Hematopoietic multipotent progenitor cell treated with erythropoietin and hydrocortisone succinate and interleukin-3 and kit ligand, for 15 days (in vitro differentiated cells): ENCODE data around the gene NUCB1.

ENCODE experiments used
- DNase-seq: peaks from one replicate; pipeline ENCODE4 v3.0.0-alpha.2; 2015; ENCODE audit warnings: low spot score

Gene NUCB1

GRCh38 chr19:48963371-48964204, 63.5 kb downstream of the NUCB1 start:
- peak; percentile 83 for DNase-seq

- peak; percentile 56 for DNase-seq
These were observed 64.3 kb downstream of the NUCB1 start for GRCh38 chr19:48964205-48965039.

DNA sequence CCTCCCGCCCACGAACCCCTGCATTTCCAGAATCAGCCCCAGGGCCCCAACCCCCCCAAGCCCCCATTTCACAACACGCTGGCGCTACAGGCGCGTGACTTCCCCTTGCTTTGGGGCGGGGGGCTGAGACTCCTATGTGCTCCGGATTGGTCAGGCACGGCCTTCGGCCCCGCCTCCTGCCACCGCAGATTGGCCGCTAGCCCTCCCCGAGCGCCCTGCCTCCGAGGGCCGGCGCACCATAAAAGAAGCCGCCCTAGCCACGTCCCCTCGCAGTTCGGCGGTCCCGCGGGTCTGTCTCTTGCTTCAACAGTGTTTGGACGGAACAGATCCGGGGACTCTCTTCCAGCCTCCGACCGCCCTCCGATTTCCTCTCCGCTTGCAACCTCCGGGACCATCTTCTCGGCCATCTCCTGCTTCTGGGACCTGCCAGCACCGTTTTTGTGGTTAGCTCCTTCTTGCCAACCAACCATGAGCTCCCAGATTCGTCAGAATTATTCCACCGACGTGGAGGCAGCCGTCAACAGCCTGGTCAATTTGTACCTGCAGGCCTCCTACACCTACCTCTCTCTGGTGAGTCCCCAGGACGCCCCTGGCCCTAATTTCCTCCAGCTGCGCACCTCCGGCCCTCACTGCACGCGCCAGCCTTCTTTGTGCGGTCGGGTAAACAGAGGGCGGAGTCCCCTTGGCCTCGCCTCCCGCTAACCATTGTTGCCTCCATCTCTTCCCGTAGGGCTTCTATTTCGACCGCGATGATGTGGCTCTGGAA, 65.1 kb downstream of the NUCB1 start, which contains the start of gene FTL:
Gene FTL, plus strand, starts transcription at position 270 of the 766 bp plus-strand sequence. Its CDS starts 199 bp downstream, at position 469.
- peak; percentile 91 for DNase-seq

DNA sequence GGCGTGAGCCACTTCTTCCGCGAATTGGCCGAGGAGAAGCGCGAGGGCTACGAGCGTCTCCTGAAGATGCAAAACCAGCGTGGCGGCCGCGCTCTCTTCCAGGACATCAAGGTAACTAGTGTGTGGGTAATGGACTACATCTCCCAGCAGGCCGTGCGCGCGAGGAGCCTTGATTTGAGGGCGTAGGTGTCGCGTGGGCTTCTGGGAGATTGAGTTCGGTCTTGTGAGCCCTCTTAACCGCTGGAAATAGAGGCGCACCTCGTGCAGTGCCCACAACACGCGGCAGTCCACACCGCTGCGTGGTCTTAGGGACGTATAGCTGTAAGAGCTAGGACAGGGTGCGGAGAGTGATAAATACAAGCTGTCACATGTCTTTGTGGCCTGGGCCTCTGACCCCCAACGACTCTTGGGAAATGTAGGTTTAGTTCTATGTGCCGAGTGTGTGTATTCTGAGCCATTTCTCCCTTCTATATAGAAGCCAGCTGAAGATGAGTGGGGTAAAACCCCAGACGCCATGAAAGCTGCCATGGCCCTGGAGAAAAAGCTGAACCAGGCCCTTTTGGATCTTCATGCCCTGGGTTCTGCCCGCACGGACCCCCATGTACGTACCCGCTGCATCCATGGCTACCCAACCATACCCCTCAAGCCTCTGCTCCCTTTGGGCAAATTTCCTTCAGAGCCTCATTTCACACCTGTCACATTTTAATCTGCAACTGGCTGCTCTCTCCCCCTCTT, 65.9 kb downstream of the NUCB1 start:
- peak; percentile 93 for DNase-seq

- DNase-seq = peak; percentile 29
These were observed 66.6 kb downstream of the NUCB1 start for GRCh38 chr19:48966541-48967345.

DNA sequence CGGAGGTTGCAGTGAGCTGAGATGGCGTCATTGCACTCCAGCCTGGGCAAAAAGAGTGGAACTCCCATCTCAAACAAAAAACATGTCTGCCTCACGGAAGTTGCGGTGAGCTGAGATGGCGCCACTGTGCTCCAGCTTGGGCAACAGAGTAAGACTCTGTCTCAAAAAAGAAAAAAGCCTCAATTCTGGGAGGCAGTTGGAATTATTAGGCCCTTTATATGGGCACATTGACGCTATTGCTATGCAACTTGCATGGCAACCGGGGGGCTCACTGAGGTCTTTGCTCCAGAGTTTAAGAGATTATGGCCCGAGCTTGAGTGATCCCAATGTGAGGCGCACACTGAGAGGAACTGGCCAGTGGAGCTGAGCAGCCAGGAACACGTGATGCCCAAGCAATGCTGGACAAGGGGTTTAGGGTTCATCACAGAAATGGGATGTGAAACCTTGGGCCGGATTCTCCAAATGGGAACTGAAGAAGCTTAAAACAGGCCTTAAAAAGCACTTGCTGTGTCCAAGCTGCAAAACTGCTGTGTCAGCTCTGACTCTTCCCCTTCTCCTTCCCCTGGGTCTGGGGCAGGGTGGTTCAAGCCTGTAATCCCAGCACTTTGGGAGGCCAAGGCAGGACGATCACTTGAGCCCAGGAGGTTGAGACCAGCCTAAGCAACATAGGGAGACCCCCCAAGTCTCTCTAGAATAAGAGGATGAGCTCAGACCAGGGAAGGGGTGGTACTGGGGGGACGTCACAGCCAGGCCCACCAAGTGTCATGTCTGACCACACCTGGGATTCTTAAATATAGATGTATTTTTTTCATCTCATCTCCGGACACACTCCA, 67.5 kb downstream of the NUCB1 start:
- peak; percentile 24 for DNase-seq

- no peak for DNase-seq
These were observed 68.1 kb downstream of the NUCB1 start for GRCh38 chr19:48968179-48968661.

DNA sequence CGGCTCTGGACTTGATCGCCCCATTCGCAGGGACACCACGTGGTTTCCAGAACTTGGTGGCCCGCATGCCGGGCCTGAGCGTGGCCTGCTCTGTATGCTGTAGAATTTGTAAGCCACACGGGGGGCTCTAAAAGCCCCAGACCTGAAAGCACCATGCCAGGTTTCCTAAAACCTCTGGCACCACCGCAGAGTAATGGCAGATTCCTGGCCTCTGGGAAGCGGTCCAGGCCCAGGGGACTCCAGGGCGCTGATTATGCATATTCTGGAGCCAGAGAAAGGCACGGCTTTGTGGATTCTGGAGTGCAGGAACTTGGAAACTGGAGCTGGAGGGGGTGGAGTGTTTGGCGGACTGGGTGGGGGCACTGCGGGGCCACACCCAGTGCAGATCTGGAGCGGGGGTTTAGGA, 68.7 kb downstream of the NUCB1 start:
- DNase-seq = no peak

DNA sequence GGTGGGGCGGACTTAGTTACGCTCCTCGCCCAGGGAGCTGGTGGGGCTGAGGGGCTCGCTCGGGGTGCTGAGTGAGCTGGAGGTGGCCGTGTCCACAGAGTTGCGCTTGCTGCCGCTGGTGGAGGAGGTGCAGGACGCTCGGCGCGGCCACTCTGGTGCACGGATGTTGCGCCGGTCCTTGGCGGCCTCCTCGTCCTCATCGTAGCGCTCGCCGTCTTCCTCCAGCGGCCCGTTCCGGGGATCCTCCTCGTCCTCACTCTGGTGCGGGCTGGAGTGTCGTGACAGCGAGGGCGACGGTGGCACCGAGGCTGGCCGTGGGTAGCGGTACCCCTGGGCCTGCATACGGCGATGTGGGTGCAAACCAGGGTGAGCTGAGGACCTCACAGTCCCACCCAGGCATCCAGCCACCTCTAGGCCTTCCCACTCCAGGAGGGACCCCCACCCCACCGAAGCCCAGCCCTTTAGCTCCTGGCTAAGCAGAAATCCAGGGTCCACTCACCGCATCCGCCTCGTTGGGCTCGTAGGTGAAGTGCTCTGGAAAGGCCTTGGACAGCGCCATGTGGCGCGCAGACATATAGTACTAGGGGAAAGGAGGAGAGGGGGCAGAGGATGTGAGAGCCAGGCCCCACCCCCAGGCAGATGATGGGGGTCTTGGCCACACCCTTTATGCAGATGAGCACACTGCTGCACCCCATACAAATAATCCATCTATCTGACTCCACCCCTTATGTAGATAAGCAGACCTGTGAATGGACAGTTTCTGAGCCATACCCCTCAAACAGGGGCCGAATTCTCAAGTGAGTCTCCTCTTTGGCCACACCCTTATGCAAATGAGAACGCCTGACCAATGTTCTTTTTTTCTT, 69.4 kb downstream of the NUCB1 start:
- peak; percentile 61 for DNase-seq

DNA sequence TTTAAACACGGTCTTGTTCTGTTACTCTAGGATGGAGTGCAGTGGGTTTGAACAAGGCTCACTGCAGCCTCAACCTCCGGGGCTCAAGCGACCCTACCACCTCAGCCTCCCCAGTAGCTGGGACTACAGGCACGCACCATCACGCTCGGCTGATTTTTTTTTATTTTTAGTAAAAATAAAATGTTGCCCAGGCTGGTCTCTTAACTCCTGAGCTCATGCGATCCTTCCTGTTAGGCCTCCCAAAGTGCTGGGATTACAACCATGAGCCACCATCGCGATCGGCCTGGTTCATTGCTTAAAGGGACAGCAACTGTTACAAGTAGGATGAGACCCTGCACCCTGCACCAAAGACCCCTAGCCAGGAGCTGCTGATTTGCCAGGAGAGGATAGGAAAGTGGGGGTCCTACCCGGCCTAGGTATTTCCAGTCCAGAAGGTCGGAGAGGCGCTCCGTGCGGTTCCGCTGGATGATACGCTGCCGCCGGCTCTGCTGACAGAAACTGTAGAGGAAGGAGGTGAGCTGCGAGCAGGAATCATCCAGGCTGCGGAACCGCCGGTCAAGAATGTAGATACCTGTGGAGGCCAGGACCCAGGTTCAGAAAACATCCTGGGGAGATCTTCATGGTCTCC, 70.1 kb downstream of the NUCB1 start:
- no peak for DNase-seq

GRCh38 chr19:48970923-48971395, 70.8 kb downstream of the NUCB1 start:
- peak; percentile 89 for DNase-seq
